ENCODE results near the gene TPD52L2.
"Not testable (repeated sequence)": the region's sequence is repeated elsewhere in the genome, so short reads cannot be mapped to it uniquely, and the experiment has no call there.

Gene TPD52L2

GRCh38 chr20:63895202-63895951, 30.3 kb downstream of the TPD52L2 start:
- DNase-seq (ENCODE audit: low read depth in 3 of 3), result no peak

GRCh38 chr20:63895952-63896263, 30.8 kb downstream of the TPD52L2 start:
- DNase-seq (ENCODE audit: low read depth in 3 of 3), result no peak

- DNase-seq (ENCODE audit: low read depth in 3 of 3), result no peak
These were observed 31.4 kb downstream of the TPD52L2 start for GRCh38 chr20:63896264-63897105.

GRCh38 chr20:63897978-63898561, 33.0 kb downstream of the TPD52L2 start:
- no peak for DNase-seq (ENCODE audit: low read depth in 3 of 3)

- no peak for DNase-seq (ENCODE audit: low read depth in 3 of 3)
These were observed 34.0 kb downstream of the TPD52L2 start for GRCh38 chr20:63898882-63899558.

- DNase-seq (ENCODE audit: low read depth in 3 of 3), result no peak
These were observed 35.3 kb downstream of the TPD52L2 start for GRCh38 chr20:63900413-63900812.

- no peak for DNase-seq (ENCODE audit: low read depth in 3 of 3)
These were observed 38.9 kb downstream of the TPD52L2 start for GRCh38 chr20:63903796-63904561.

- no peak for DNase-seq (ENCODE audit: low read depth in 3 of 3)
These were observed 43.1 kb downstream of the TPD52L2 start for GRCh38 chr20:63908008-63908682.

- no peak for DNase-seq (ENCODE audit: low read depth in 3 of 3)
These were observed 46.1 kb downstream of the TPD52L2 start for GRCh38 chr20:63911176-63911575.

- no peak for DNase-seq (ENCODE audit: low read depth in 3 of 3)
These were observed 48.7 kb downstream of the TPD52L2 start for GRCh38 chr20:63913768-63914167.

GRCh38 chr20:63915471-63915870, 50.4 kb downstream of the TPD52L2 start:
- DNase-seq (ENCODE audit: low read depth in 3 of 3), result no peak

GRCh38 chr20:63916371-63916939, 51.4 kb downstream of the TPD52L2 start:
- not testable (repeated sequence) for DNase-seq (ENCODE audit: low read depth in 3 of 3)

- DNase-seq (ENCODE audit: low read depth in 3 of 3), result no peak
These were observed 52.7 kb downstream of the TPD52L2 start for GRCh38 chr20:63917811-63918210.

- DNase-seq (ENCODE audit: low read depth in 3 of 3), result no peak
These were observed 54.1 kb downstream of the TPD52L2 start for GRCh38 chr20:63919130-63919529.

- DNase-seq (ENCODE audit: low read depth in 3 of 3), result no peak
These were observed 55.2 kb downstream of the TPD52L2 start for GRCh38 chr20:63920226-63920625.

- DNase-seq (ENCODE audit: low read depth in 3 of 3), result no peak
These were observed 58.6 kb downstream of the TPD52L2 start for GRCh38 chr20:63923651-63924050.

- no peak for DNase-seq (ENCODE audit: low read depth in 3 of 3)
These were observed 59.2 kb downstream of the TPD52L2 start for GRCh38 chr20:63924241-63924640.

- DNase-seq (ENCODE audit: low read depth in 3 of 3), result no peak
These were observed 61.2 kb downstream of the TPD52L2 start for GRCh38 chr20:63926298-63926697.

- DNase-seq (ENCODE audit: low read depth in 3 of 3), result no peak
These were observed 64.0 kb downstream of the TPD52L2 start for GRCh38 chr20:63929071-63929470.

GRCh38 chr20:63929473-63929883, 64.4 kb downstream of the TPD52L2 start:
- not testable (repeated sequence) for DNase-seq (ENCODE audit: low read depth in 3 of 3)
